HG03196 (cell line): ENCODE measurements around the gene SVEP1.
"Not testable (repeated sequence)": the region's sequence is repeated elsewhere in the genome, so short reads cannot be mapped to it uniquely, and the experiment has no call there.

Source experiments
- ATAC-seq: cut with Tn5 transposase; IDR thresholded peaks from one replicate; pipeline ENCODE4 v1.9.1; 2021; ENCODE audit not compliant: unreplicated experiment

Gene SVEP1

GRCh38 chr9:110383491-110383890, 196.1 kb downstream of the SVEP1 start:
- ATAC-seq = no peak

GRCh38 chr9:110382731-110383130, 196.8 kb downstream of the SVEP1 start:
- ATAC-seq = no peak

DNA sequence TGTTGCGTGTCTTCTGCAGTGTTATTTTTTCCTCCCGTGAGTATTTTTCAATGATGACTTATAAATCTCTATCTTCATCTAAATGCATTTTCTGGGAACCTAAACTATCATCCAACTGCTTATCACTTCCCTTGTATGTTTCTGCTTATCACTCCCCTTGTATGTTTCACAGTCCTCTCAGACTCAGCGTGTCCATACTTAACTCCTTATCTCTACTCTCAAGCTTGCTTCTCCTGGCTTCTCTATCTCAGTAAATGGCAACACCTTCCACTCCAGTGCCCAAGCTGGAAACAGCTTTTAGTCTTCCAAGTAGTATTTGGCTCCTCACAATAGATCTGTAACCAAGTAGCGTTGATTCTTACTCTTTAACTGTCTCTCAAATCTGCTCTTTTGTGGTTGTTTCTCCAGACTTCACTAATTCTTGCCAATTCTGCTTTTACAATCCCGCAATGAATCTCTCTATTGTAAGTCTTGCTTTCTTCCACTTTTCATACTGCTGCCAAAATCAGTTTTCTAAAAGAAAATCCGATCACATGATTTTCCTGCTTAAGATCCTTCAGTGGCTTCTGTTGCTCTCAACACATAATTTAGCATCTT, 208.0 kb downstream of the SVEP1 start:
- ATAC-seq = no peak

GRCh38 chr9:110370315-110370714, 209.2 kb downstream of the SVEP1 start:
- ATAC-seq = no peak

- ATAC-seq = no peak
These were observed 215.1 kb downstream of the SVEP1 start for GRCh38 chr9:110364451-110364850.

GRCh38 chr9:110358992-110359391, 220.5 kb downstream of the SVEP1 start:
- ATAC-seq = not testable (repeated sequence)

- ATAC-seq = no peak
These were observed 222.0 kb downstream of the SVEP1 start for GRCh38 chr9:110357505-110357904.

GRCh38 chr9:110356639-110357395, 222.7 kb downstream of the SVEP1 start:
- ATAC-seq = no peak

DNA sequence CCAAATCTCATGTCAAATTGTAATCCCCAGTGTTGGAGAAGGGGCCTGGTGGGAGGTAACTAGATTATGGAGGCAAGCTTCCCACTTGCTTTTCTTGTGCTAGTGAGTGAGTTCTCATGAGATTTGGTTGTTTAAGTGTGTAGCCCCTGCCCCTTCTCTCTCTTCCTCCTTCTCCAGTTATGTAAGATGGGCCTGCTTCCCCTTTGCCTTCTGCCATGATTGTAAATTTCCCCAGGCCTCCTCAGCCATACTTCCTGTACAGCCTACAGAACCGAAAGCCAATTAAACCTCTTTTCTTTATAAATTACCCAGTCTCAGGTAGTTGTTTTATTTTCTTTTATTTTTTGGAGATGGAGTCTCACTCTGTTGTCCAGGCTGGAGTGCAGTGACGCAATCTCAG, 223.6 kb downstream of the SVEP1 start:
- ATAC-seq = no peak

GRCh38 chr9:110351009-110351467, 228.5 kb downstream of the SVEP1 start:
- no peak for ATAC-seq

GRCh38 chr9:110346325-110346724, 233.2 kb downstream of the SVEP1 start:
- no peak for ATAC-seq

- ATAC-seq = no peak
These were observed 234.7 kb downstream of the SVEP1 start for GRCh38 chr9:110344821-110345220.

- ATAC-seq = no peak
These were observed 236.0 kb downstream of the SVEP1 start for GRCh38 chr9:110343551-110343950.

GRCh38 chr9:110340306-110340705, 239.2 kb downstream of the SVEP1 start:
- ATAC-seq = no peak

GRCh38 chr9:110338143-110338542, 241.4 kb downstream of the SVEP1 start:
- ATAC-seq = no peak

DNA sequence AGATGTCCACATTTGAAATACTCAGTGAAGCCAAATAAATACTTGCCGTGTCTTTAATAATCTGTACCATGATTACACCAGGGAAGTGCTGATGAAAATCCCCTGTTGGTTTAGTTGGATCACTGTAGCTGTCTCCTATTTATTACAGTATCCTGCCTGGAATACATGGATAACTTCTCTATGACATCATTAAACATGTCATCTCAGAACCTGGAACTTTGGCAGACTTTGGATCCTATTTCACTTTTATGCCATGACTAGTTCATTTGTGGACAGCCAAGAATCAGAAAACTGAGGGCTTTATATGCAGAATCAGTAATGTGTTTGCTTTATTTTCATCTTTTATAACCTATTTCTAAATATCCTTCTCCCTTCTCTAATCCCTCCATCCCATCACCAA, 241.8 kb downstream of the SVEP1 start, which contains the start of gene TXNDC8:
TSS of gene TXNDC8 (minus strand) at position 137 of the 400 bp plus-strand sequence.
- ATAC-seq = no peak

GRCh38 chr9:110336363-110336762, 243.2 kb downstream of the SVEP1 start:
- ATAC-seq = no peak

DNA sequence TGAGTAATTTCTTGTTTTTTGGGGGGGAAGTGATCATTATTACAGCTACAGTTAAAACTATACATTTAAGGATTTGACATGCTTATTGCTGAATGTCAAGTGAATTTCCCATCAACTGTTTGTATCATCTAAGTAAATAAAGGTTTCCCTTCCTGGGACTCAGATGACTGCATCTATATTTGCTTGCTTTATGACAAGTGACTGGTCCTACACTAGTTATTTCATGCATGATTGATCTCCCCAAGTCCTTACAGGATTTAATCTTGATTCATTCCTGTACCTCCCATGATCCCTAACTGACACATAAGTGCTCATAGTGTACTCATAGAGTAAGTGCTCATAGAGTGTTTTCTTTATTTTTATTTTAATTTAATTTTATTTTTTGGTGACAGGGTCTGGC, 244.7 kb downstream of the SVEP1 start:
- no peak for ATAC-seq

GRCh38 chr9:110334183-110334582, 245.4 kb downstream of the SVEP1 start:
- no peak for ATAC-seq

GRCh38 chr9:110332766-110333165, 246.8 kb downstream of the SVEP1 start:
- no peak for ATAC-seq

DNA sequence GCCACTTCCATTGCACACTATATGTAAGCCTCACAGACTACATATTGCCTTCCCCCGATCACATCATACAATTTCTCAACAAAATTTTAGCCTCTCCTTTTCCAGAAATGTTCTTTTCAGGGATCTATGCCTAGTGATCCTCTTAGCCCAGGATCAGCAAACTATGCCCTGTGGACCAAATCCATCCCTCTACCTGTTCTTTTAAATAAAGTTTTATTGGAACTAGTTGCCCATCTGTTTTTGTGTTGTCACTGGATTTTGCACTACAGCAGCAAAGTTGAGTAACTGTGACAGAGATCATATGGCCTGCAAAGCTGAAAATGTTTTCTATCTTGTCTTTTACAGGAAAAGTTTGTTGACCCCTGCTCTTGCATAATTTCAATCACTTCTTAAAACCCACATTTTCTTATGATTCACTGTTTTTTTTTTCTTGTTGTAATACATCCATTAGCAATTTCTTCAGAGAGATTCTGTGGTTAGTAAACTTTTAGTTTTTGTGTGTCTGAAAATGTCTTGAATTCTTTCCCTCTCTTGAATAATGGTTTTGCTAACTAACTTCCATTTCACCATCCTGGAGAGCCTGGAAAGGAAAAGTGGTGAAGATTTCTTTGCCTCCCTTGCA, 248.9 kb downstream of the SVEP1 start:
- no peak for ATAC-seq

DNA sequence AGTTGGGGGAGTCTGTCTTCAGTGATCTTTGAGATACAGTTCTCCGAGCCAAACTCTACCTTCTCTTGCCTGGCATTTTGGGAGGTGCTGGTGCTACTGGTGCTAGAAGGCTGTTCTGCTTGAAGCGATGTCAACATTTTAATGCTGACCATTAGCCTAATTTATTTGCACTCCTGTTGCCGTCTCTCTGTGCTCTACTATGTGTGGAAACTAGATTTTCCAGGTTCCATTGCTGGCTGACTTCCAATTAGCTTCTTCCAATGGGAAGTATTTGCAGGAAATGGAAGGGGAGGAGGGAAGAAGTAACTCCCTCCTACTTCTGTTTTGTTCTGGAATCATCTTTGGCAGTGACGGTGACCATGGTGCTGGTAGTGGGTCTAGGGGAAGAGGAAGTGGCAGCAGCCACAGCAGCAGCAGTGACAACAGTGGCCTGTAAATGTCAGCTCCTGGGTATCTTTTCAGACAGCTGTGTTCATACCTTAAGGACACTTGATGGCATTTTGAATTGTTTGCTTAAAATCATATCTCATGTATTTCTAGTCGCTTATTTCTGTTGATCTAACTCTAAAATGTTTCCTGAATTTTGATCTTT, 249.8 kb downstream of the SVEP1 start:
- no peak for ATAC-seq
